Trophoblast cell (in vitro differentiated cells and primary cell): ENCODE measurements around the gene SIGLEC1.

Source experiments
- DNase-seq, 2 donors: peaks; one replicate each; pipeline ENCODE4 v3.0.0-alpha.2; 2016
- H2AFZ ChIP-seq: 2 replicates; pipeline ENCODE4 v1.6.1; 2013; ENCODE audit warnings: low read length, moderate library complexity, mild to moderate bottlenecking; ENCODE audit not compliant: insufficient read depth, poor library complexity
- H2AK5ac ChIP-seq: 2 replicates; pipeline ENCODE4 v1.6.1; 2013; ENCODE audit warnings: mild to moderate bottlenecking, low read length
- H2BK120ac ChIP-seq: 2 replicates; pipeline ENCODE4 v1.6.1; 2013; ENCODE audit warnings: low read length, mild to moderate bottlenecking, moderate library complexity; ENCODE audit not compliant: insufficient read depth, poor library complexity
- H2BK12ac ChIP-seq: 2 replicates; pipeline ENCODE4 v1.6.1; 2013; ENCODE audit warnings: mild to moderate bottlenecking, low read length, moderate library complexity
- H2BK5ac ChIP-seq: 2 replicates; pipeline ENCODE4 v1.6.1; 2013; ENCODE audit warnings: low read length, low read depth, moderate library complexity, mild to moderate bottlenecking; ENCODE audit not compliant: poor library complexity
- H3K14ac ChIP-seq: 2 replicates; pipeline ENCODE4 v1.6.1; 2013; ENCODE audit warnings: mild to moderate bottlenecking, low read length
- H3K18ac ChIP-seq: 2 replicates; pipeline ENCODE4 v1.6.1; 2013; ENCODE audit warnings: mild to moderate bottlenecking, low read length
- H3K23ac ChIP-seq: 2 replicates; pipeline ENCODE4 v1.6.1; 2013; ENCODE audit warnings: low read length
- H3K27ac ChIP-seq: 2 replicates; pipeline ENCODE4 v1.5.1; 2013; ENCODE audit warnings: low read depth, mild to moderate bottlenecking, inconsistent platforms, low read length, moderate library complexity
- H3K27me3 ChIP-seq: 2 replicates; pipeline ENCODE4 v1.6.1; 2013; ENCODE audit warnings: inconsistent platforms, mild to moderate bottlenecking, low read length, moderate library complexity; ENCODE audit not compliant: insufficient read depth
- H3K36me3 ChIP-seq, 2 experiments: 1 replicate in 1 of 2; 2 replicates in 1 of 2; pipeline ENCODE4 v1.6.1; 2013; ENCODE audit warnings: low read length in 2 of 2, mild to moderate bottlenecking in 2 of 2, moderate library complexity in 1 of 2; ENCODE audit not compliant: insufficient read depth in 2 of 2, control insufficient read depth in 1 of 2
- H3K4ac ChIP-seq: 2 replicates; pipeline ENCODE4 v1.6.1; 2013; ENCODE audit warnings: low read depth, mild to moderate bottlenecking, low read length, moderate library complexity
- H3K4me1 ChIP-seq, 2 experiments: 1 replicate in 1 of 2; 2 replicates in 1 of 2; pipeline ENCODE4 v1.6.1; 2013; ENCODE audit warnings: low read length in 2 of 2, mild to moderate bottlenecking in 2 of 2, moderate library complexity in 1 of 2; ENCODE audit not compliant: insufficient read depth in 2 of 2, control insufficient read depth in 1 of 2
- H3K4me2 ChIP-seq: 2 replicates; pipeline ENCODE4 v1.6.1; 2013; ENCODE audit warnings: inconsistent platforms, mild to moderate bottlenecking, low read length, moderate library complexity
- H3K4me3 ChIP-seq: 2 replicates; pipeline ENCODE4 v1.5.1; 2013; ENCODE audit warnings: mild to moderate bottlenecking, low read depth, low read length, inconsistent platforms
- H3K79me1 ChIP-seq: one replicate; pipeline ENCODE4 v1.6.1; 2013; ENCODE audit warnings: low read length
- H3K79me2 ChIP-seq: 2 replicates; pipeline ENCODE4 v1.6.1; 2013; ENCODE audit warnings: low read length, mild to moderate bottlenecking; ENCODE audit not compliant: control insufficient read depth, insufficient read depth, poor library complexity
- H3K9ac ChIP-seq: 2 replicates; pipeline ENCODE4 v1.6.1; 2013; ENCODE audit warnings: mild to moderate bottlenecking, low read length
- H3K9me3 ChIP-seq: 2 replicates; pipeline ENCODE4 v1.6.1; 2013; ENCODE audit warnings: low read depth, mild to moderate bottlenecking, control low read depth, inconsistent platforms, low read length; ENCODE audit not compliant: insufficient read depth
- H4K12ac ChIP-seq: 2 replicates; pipeline ENCODE4 v1.6.1; 2013; ENCODE audit warnings: low read depth, mild to moderate bottlenecking, low read length, moderate library complexity
- H4K8ac ChIP-seq: 2 replicates; pipeline ENCODE4 v1.6.1; 2013; ENCODE audit warnings: low read depth, mild to moderate bottlenecking, low read length, moderate library complexity
- H4K91ac ChIP-seq: one replicate; pipeline ENCODE4 v1.6.1; 2013; ENCODE audit warnings: low read depth, mild to moderate bottlenecking, low read length, moderate library complexity
- WGBS: extraction: QIAGEN DNeasy Blood & Tissue Kit; methylation state at CpG from one replicate; pipeline ENCODE4 v1.1.7; 2013; ENCODE audit warnings: missing lambda C conversion rate; ENCODE audit not compliant: insufficient read length, insufficient coverage; ENCODE audit errors: extremely low coverage; 5-methylcytosine and 5-hydroxymethylcytosine counted together

SIGLEC1 gene

GRCh38 chr20:3739926-3740451 is 27.6 kb upstream of the SIGLEC1 start:
- H3K27ac ChIP-seq = no peak overlapping the region
- H3K4me3 ChIP-seq = no peak overlapping the region
- H3K4me1 ChIP-seq = peaks cover 0 to 2% of the 10 kb centered on the region in 2 experiments
- no peak overlapping the region for H2BK120ac ChIP-seq
- H2AK5ac ChIP-seq = no peak overlapping the region
- no CpG with 5 or more reads among the region's 7 CpGs for WGBS
- no peak overlapping the region for H3K14ac ChIP-seq
- H3K23ac ChIP-seq = no peak overlapping the region
- no peaks in the 10 kb centered on the region for H3K79me2 ChIP-seq
- no peak overlapping the region for H3K9ac ChIP-seq
- peaks cover 3% of the 10 kb centered on the region for H3K9me3 ChIP-seq
- no peak overlapping the region for H2BK12ac ChIP-seq
- H4K91ac ChIP-seq = no peak overlapping the region
- no peaks in the 10 kb centered on the region for H3K36me3 ChIP-seq
- H3K79me1 ChIP-seq = no peaks in the 10 kb centered on the region
- no peak overlapping the region for H2BK5ac ChIP-seq
- H3K4ac ChIP-seq = no peak overlapping the region
- H3K4me2 ChIP-seq = no peak overlapping the region
- no peaks in the 10 kb centered on the region for H3K27me3 ChIP-seq
- no peak overlapping the region for H3K18ac ChIP-seq
- H2AFZ ChIP-seq = no peak overlapping the region
- H4K12ac ChIP-seq = no peak overlapping the region
- no peak overlapping the region for H4K8ac ChIP-seq
- no peak for DNase-seq

GRCh38 chr20:3739054-3739925 is 26.9 kb upstream of the SIGLEC1 start:
- Histone ChIP-seq H3K79me2 (no peaks in the 10 kb centered on the region), H3K23ac (no peak overlapping the region), H2BK5ac (no peak overlapping the region), H3K4ac (no peak overlapping the region), H4K91ac (no peak overlapping the region), H2AFZ (peak overlapping the region; percentile 13), H3K36me3 (no peaks in the 10 kb centered on the region), H2BK12ac (no peak overlapping the region), H3K27ac (no peak overlapping the region), H4K12ac (no peak overlapping the region), H2AK5ac (no peak overlapping the region), H3K4me3 (no peak overlapping the region), H3K9ac (peak overlapping the region; percentile 6), H2BK120ac (no peak overlapping the region), H3K18ac (no peak overlapping the region), H4K8ac (no peak overlapping the region), H3K27me3 (no peaks in the 10 kb centered on the region), H3K4me2 (no peak overlapping the region), H3K4me1 (no peaks in the 10 kb centered on the region), H3K79me1 (no peaks in the 10 kb centered on the region), H3K14ac (no peak overlapping the region), H3K9me3 (peaks cover 2% of the 10 kb centered on the region)
- WGBS = no CpG with 5 or more reads among the region's 19 CpGs
- no peak for DNase-seq

- no peaks in the 10 kb centered on the region for H3K79me2 ChIP-seq
- no peak overlapping the region for H2BK5ac ChIP-seq
- no peak overlapping the region for H3K4me3 ChIP-seq
- no peak overlapping the region for H4K91ac ChIP-seq
- no peak overlapping the region for H3K23ac ChIP-seq
- no peak overlapping the region for H4K8ac ChIP-seq
- no CpG with 5 or more reads among the region's 11 CpGs for WGBS
- H3K18ac ChIP-seq = no peak overlapping the region
- H3K4me2 ChIP-seq = no peak overlapping the region
- no peak overlapping the region for H3K14ac ChIP-seq
- DNase-seq = peak in 1 of 2 donors; percentile 35
- no peaks in the 10 kb centered on the region for H3K79me1 ChIP-seq
- peak overlapping the region; percentile 6 for H3K9ac ChIP-seq
- H3K9me3 ChIP-seq = peaks cover 2% of the 10 kb centered on the region
- H3K27ac ChIP-seq = no peak overlapping the region
- H3K27me3 ChIP-seq = peaks cover under 1% of the 10 kb centered on the region
- H3K4ac ChIP-seq = no peak overlapping the region
- H2AK5ac ChIP-seq = no peak overlapping the region
- H2BK12ac ChIP-seq = no peak overlapping the region
- H3K36me3 ChIP-seq = no peaks in the 10 kb centered on the region
- H2AFZ ChIP-seq = no peak overlapping the region
- H3K4me1 ChIP-seq = no peaks in the 10 kb centered on the region
- H4K12ac ChIP-seq = no peak overlapping the region
- no peak overlapping the region for H2BK120ac ChIP-seq
These were observed 26.0 kb upstream of the SIGLEC1 start for GRCh38 chr20:3738111-3739053.

- H3K79me2 ChIP-seq = no peaks in the 10 kb centered on the region
- DNase-seq = no peak
- WGBS = no CpG with 5 or more reads among the region's 4 CpGs
These were observed 23.4 kb upstream of the SIGLEC1 start for GRCh38 chr20:3735768-3736167.

More at GRCh38 chr20:3735768-3736167, 23.4 kb upstream of the SIGLEC1 start:
- no peak overlapping the region for H2AFZ ChIP-seq
- no peak overlapping the region for H3K4me2 ChIP-seq
- H2BK5ac ChIP-seq = no peak overlapping the region
- no peak overlapping the region for H3K27ac ChIP-seq
- peaks cover 10% of the 10 kb centered on the region for H3K27me3 ChIP-seq
- no peak overlapping the region for H3K18ac ChIP-seq
- H3K9me3 ChIP-seq = peaks cover 2% of the 10 kb centered on the region
- no peak overlapping the region for H4K12ac ChIP-seq
- no peak overlapping the region for H4K91ac ChIP-seq
- no peak overlapping the region for H3K4me3 ChIP-seq
- no peaks in the 10 kb centered on the region for H3K79me1 ChIP-seq
- H4K8ac ChIP-seq = no peak overlapping the region
- no peak overlapping the region for H3K14ac ChIP-seq
- H3K4me1 ChIP-seq = no peaks in the 10 kb centered on the region
- H3K36me3 ChIP-seq = no peaks in the 10 kb centered on the region
- no peak overlapping the region for H2BK12ac ChIP-seq
- H3K4ac ChIP-seq = no peak overlapping the region
- no peak overlapping the region for H3K23ac ChIP-seq
- H2AK5ac ChIP-seq = no peak overlapping the region
- no peak overlapping the region for H3K9ac ChIP-seq
- H2BK120ac ChIP-seq = no peak overlapping the region
